ENCODE measurements around the gene HIVEP3.

The HIVEP3 gene

DNA sequence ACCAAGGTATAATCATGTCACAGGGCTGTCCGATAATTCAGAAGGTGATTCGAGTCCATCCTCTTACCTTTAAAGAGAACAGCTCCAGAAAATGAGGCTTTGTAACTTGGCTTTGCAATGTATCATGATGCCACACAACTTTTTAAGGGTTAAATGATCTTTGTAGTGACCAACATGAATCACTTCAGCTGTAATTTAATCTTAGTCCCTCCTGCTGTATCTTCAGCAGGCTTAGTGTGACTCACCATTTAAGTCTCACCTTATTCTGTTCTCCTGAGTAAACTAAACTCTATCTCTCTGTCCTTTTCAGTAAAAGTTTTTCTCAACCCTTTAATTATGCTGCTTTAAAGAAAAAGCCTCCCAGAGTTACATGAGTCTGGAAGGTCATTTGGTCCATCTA, 1.9 kb upstream of the HIVEP3 start:
- no peak for DNase-seq (ENCODE audit: low read depth)

DNA sequence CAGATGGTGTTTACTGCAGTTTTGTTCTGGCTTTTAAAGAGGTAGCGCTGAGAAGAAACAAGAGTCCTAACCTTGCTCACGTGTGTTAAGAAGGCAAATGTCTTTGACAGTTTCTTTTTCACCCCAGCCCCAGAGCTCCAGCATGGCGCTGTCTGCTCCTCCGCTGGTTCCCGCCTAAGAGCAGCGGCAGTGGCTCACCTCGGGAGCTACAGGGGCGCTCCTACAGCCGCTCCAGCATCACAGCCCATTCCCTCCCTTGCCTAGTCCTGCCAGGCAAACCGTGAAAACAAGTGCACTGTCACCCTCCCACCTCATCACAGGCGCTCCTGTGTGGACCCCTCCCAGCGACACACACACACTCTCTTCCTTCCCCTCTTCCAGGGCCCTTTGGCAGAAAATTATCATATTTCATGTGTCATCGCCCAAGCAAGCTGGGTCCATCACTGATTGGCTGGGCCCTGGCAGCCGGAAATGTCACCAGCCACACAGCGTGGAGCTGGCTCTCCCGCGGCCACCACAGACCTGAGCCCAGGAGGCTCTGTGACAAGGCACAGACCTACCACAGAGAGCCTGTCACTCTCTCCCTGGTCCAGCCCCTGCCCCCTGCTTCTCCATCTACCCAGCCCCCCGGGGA, 1.2 kb upstream of the HIVEP3 start:
- DNase-seq (ENCODE audit: low read depth): peak; percentile 65

DNA sequence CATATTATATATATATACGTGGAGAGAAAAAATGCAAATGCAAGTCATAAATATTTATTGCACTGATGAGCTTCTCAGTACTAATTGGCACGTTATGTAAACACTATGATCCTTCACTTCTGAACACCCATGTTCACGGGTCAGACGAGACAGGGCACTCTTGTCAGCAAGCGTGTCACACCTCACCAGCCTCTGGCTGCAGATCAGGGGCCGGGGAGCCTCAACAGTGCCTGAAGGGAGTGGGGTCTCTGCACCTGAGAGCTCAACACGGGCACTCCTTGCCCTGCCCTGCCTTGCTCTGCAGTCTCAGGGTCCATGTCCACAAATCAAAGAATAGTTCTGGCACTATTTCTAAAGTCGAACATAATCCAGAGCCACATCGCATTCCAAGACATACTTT, 409 bp upstream of the HIVEP3 start:
- DNase-seq (ENCODE audit: low read depth): no peak

- no peak for DNase-seq (ENCODE audit: low read depth)
These were observed 780 bp downstream of the HIVEP3 start for GRCh38 chr1:41917835-41918449.

DNA sequence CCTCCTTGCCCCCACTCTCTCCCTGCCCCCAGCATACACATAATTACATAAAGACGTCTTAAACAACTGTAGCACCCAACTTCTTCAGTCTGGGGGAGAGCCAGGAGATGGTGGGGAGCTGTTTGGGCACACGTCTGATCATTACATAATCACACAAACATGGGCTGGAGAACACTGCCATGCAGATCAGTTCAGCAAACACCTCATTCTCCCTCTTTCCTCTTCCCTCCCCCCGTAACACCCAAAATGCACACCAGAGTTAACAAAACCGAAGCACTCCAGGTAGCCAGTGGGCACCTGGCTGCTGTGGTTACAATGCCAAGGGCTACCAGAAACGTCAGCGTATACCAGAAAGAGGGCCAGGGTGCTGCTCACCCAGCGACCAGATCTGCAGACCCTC, 1.6 kb downstream of the HIVEP3 start:
- DNase-seq (ENCODE audit: low read depth): no peak

- no peak for DNase-seq (ENCODE audit: low read depth)
These were observed 2.7 kb downstream of the HIVEP3 start for GRCh38 chr1:41915786-41916571.

DNA sequence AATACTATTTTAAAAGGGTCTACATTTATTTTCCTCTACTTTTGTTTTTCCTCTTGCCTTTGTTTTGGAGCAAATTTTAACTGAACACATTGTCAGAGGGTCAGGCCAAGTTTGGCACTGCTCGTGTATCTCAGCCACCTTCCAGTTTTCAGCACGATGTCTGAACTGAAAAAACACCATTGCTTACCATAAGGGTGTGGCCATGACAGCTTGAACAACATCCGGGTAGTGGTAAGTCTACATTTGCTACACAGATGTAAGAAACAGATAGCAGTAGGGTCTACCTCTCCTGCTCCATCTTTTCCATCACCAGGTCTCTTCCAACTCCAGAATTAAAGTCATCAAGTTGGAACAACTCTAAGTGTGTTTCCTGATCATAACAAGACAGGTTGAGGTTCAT, 4.2 kb downstream of the HIVEP3 start:
- no peak for DNase-seq (ENCODE audit: low read depth)

- DNase-seq (ENCODE audit: low read depth): no peak
These were observed 5.7 kb downstream of the HIVEP3 start for GRCh38 chr1:41913014-41913413.

DNA sequence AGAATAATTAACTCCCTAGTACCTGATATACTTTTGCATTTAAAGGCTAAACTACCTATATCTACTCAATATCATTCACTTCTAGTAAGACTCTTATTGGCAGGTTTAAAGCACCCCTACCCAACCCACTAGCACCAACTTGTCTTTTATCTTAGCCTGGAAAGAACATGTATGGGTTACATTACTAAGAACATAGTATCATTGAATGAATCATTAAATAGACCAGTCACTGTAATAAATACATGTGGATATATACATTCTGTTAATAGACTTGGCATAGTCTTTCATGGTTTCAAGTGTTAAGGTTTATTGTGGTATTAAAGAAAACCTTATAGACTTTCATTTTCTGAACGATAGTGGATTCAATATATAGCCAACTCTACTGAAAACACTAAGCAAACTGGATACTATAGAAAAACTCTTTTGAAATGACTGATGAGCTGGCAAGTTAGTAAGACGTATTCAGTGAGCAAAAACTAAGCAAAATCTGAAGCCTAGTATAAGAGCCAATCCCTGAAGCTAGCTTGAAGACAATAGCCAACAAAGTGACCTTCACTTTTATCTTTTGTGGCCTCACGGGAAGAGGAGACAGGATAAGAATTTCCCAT, 10.3 kb downstream of the HIVEP3 start:
- no peak for DNase-seq (ENCODE audit: low read depth)

DNA sequence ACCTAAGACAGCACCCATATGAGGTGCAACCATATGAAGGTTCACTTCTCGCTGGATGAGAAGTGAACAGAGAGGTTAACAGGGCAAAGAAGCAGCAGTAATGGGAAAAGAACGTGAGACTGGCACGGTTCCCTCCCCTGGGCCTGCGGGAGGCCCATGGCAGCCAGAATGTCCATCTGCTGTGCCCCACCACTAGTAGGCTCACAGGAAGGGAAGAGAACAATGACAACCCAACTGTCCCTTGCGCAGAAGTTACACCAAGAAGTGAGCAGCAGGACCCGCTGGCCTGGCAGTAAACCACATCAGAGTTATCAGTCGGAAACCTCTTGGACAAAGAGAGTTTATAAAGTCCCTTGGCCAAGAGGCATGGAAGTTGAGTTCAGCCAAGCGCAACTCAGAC, 11.3 kb downstream of the HIVEP3 start:
- DNase-seq (ENCODE audit: low read depth): no peak

GRCh38 chr1:41906943-41907342, 11.8 kb downstream of the HIVEP3 start:
- DNase-seq (ENCODE audit: low read depth): no peak

DNA sequence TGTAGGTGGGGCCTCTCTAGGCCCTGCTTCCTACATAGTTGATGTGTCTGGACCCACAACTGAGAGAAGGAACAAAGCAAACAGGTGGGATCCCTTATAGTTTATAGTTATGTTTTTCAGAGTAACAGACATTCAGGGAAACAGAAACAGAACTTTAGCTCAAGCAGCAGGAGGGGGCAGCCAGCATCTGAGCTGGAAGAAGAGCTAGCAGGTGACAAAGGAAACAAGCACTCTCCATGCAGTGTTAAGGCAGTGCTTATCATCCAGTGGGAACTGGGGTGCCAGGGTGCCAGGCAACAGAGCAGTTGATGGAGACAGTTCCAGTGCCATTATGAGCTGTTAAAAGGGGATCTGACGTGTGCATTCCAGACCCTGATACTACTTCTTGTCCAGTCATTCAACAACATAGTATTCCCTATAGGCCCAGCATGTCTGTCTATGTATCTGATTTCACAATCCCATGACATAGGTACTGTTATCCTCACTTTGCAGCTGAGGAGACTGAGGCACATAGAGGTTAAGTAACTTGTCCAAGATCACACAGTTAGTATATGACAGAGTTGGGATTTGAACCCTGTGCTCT, 13.5 kb downstream of the HIVEP3 start:
- DNase-seq (ENCODE audit: low read depth): no peak

DNA sequence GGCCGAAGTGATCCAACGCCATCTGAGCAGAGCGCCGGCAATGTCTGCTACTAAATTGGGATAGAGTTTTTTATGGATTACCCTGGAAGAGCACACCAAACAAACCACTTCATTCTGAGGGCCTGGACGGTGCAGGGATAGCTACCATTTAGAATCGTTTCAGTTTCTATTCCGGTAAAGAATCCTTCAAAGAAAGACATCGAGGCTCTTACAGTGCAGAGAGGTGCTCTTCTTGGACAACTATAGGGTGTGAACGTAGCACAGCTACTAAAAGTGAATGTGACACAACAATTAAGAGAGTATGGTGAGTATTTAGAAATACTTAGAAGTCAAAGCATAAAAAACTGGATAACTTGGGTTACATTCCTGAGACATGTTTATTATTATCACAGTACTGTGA, 16.1 kb downstream of the HIVEP3 start:
- no peak for DNase-seq (ENCODE audit: low read depth)

GRCh38 chr1:41902159-41902577, 16.6 kb downstream of the HIVEP3 start:
- no peak for DNase-seq (ENCODE audit: low read depth)

DNA sequence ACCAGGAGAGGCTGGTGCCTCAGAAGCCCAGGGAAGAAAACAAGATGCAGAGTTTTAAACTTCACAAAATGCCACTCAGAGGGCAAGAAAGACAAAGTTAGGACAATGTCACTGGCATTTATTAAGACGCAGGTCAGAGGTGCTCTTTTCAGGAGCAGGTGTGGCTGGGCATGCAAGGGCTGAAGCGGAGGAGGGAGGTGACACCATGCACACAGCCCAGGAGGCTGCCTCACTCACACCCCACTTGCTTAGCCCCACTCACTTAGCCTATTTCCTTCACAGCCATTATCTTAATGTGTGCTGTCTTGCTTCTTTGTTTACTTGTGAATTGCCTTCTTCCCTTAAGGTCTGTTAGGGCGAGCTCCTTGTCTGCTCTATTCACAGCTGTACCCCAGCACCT, 17.2 kb downstream of the HIVEP3 start:
- no peak for DNase-seq (ENCODE audit: low read depth)

DNA sequence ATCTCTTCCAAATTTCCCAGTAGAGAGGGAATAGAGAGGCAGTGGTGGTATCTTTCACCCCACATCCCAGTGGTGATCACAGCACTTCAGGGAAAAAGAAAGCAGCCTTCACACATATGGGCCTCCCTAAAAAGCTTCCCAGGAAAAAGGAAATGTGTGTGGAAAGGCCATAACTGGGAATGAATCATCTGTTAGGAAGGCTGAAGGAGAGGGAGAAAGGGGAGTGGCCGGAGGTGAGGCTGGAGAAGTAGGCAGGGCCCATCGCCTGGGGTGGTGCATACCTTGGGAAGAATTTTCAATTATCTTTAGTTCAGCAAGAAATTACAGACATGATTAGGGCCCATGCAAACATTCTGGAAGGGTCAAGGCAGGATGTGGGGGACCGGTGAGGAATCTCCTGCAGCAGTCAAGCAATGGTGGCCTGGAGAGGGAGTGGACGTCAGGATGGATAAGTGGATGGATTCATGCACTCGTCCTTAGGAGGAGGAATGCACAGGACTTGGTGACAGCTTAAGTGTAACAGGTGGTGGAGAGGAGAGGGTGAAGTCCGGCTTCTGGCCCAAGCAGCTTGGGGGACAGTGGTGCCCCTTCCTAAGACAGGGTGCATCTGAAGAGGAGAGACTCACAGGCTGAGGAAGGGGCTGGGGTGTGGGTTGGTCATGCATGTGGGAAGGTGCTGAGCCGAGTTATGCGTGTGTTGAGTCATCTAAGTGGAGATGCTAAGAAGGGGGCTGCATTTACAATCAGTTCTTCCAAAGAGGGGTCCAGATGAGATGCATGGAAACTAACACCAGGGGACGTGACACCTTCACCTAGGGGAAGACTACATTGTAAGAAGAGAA, 17.9 kb downstream of the HIVEP3 start:
- no peak for DNase-seq (ENCODE audit: low read depth)

GRCh38 chr1:41898191-41898713, 20.5 kb downstream of the HIVEP3 start:
- DNase-seq (ENCODE audit: low read depth): peak; percentile 70

- DNase-seq (ENCODE audit: low read depth): no peak
These were observed 23.2 kb downstream of the HIVEP3 start for GRCh38 chr1:41895552-41895951.

GRCh38 chr1:41894808-41895483, 23.8 kb downstream of the HIVEP3 start:
- no peak for DNase-seq (ENCODE audit: low read depth)

GRCh38 chr1:41894101-41894807, 24.5 kb downstream of the HIVEP3 start:
- DNase-seq (ENCODE audit: low read depth): no peak
